Measurements from ENCODE around the gene TMEM92.
"Not testable (repeated sequence)": the region's sequence is repeated elsewhere in the genome, so short reads cannot be mapped to it uniquely, and the experiment has no call there.

The TMEM92 gene

DNA sequence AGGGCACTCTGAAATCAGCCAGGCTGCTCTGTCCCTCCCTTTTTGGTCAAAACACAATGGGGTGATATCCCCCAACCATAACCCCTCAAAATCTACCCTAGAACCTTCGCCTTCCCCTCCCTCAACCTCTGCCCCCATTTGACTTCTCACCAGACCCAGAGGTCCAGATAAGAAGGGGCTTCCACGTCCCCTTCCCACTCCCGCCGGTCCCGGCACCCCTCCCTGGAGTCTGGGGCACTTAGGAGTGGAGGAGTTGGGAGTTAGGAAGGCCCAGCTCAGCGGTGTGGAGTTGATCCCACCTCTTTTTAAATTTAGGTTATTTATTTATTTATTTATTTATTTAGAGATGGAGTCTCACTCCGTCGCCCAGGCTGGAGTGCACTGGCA is 619 bp upstream of the TMEM92 start:
- DNase-seq (ENCODE audit: low read depth in 2 of 3, low spot score in 2 of 3): no peak

DNA sequence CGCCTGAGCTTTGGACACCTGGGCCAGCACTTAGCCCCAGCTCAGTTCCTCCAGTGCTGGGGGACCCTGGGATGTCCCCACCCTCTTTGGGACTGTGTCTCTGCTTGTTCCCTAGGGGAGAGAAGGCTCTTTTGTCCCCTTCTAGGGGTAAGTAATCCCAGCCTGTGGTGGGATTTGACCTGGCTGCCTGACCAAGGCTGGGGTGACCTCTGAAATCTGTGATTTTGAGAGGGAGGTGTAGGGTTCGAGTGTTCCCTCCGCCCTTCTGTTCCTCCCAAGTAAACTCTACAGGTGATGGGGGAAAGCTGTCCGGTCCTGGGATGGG is 593 bp downstream of the TMEM92 start:
- DNase-seq (ENCODE audit: low read depth in 2 of 3, low spot score in 2 of 3): no peak

- DNase-seq (ENCODE audit: low read depth in 2 of 3, low spot score in 2 of 3): no peak
Measured at GRCh38 chr17:50275279-50275678, 1.0 kb downstream of the TMEM92 start.

DNA sequence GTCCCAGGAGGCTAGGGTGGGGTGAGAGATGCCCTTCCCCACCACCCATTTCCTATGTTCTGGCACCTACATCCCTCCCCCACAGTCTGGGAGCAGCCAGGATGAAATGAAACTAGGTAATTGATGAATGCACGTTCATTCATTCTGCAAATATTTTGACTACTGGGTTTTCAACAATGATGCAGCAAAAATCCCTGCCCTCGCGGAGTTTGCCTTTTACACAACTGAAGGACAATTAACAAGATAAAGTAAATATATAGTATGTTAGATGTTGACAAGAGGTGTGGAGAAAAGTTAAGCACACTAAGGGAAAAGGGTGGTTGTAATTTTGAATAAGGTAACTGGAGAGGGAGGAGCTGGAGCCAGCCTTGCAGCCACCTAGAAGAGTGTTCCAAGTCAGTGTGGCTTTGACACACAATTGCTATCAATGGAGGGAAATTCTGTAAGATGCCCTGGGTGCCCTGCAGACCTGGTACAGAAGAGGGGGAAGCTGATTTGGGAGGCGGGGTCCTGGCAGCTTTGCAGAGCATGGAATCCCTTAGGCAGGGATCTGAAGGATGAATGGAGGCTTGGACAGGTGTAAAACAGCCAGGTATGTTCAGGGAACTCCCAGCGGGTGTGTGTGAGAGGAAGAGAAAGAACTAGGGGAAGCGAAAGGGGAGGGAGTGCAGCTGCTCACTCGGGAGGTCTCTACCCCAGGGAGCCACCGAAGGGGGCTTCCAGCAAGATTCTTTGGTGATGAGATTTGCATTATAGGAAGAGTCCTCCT is 2.5 kb downstream of the TMEM92 start:
- no peak for DNase-seq (ENCODE audit: low read depth in 2 of 3, low spot score in 2 of 3)

DNA sequence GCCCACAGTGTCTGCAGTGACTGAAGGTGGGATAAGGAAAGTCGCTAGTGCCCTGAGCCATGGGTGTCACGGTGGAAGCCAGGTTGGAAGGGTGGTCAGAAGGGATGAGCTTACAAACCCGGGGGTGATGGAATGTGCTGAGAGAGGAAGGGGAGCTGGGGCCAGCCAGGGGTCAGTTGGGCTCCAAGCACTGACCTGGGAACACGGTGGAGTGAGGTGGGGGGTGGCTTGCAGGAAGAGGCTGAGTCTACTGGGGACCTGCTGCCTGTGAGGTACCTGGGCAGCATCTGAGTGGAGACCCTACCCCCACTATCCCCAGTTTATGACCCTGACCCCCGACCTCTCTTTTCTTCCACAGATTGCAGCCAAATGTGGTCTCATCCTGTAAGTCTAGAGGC is 3.1 kb downstream of the TMEM92 start:
- no peak for DNase-seq (ENCODE audit: low read depth in 2 of 3, low spot score in 2 of 3)

DNA sequence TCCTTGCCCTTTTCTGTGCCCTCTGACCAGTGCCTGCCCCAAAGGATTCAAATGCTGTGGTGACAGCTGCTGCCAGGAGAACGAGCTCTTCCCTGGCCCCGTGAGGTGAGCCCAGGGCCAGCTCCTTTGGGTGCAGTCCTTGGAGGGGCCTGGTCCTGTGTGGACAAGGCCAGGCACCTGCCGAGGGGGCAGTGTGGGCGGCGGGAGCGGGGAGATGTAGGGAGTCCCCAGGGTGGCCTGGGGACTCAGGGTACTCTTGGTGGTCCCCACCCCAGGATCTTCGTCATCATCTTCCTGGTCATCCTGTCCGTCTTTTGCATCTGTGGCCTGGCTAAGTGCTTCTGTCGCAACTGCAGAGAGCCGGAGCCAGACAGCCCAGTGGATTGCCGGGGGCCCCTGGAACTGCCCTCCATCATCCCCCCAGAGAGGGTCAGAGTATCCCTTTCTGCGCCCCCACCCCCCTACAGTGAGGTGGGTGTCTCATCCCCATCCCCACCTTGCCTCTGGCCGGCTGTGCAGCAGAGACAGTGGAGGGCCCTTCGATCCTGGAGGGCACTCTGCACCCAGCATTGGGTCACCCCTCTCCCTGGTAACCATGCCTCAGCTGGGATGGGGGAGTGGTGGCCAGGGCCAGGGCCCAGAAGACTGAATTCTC is 4.4 kb downstream of the TMEM92 start:
- no peak for DNase-seq (ENCODE audit: low read depth in 2 of 3, low spot score in 2 of 3)

DNA sequence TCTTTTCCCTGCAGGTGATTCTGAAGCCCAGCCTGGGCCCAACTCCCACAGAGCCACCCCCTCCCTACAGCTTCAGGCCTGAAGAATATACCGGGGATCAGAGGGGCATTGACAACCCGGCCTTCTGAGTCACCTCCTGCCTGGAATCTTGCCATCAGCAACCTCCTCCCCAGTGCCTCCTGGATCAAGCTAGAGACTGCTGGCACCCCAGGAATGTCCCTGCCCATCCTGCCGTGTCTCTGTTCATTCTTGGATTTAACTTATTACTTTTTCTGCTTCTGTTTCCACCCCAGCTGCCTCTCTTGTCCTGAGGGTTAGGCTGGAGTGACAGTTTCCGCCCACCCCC is 4.9 kb downstream of the TMEM92 start:
- no peak for DNase-seq (ENCODE audit: low read depth in 2 of 3, low spot score in 2 of 3)

GRCh38 chr17:50279639-50280038 is 5.4 kb downstream of the TMEM92 start:
- no peak for DNase-seq (ENCODE audit: low read depth in 2 of 3, low spot score in 2 of 3)

GRCh38 chr17:50280068-50280467 is 5.8 kb downstream of the TMEM92 start:
- DNase-seq (ENCODE audit: low read depth in 2 of 3, low spot score in 2 of 3): no peak

DNA sequence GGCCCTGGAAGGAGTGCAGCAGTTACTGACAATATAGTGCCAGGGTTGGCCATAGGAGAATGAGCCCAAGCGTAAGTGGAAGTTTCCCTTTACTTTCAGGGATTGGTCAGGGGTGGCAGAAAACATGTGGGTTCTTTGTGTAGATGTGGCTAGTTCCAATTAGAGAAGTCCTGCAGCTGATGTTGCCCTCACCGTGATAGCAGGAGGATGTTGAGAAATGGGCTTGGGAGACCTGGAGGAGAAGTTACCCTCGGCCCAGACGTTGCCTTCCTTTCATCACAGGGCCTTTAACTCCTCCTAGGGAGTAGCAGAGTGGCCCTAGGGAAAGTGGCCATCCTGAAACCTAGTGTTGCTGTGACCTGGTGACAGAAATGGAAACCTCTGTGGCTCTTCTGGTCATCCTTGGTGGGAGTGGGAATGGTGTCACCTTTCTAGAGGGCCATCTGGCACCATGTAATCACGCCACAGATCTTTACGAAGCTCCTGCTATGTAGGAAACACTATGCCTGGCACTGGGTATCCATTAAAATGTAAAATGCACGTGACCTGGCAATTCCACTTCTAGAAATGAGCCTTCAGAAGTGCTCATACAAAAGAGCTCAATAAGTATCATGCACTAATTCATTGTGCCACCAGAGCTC is 6.7 kb downstream of the TMEM92 start:
- no peak for DNase-seq (ENCODE audit: low read depth in 2 of 3, low spot score in 2 of 3)

- no peak for DNase-seq (ENCODE audit: low read depth in 2 of 3, low spot score in 2 of 3)
Measured at GRCh38 chr17:50281739-50282401, 7.6 kb downstream of the TMEM92 start.

- DNase-seq (ENCODE audit: low read depth in 2 of 3, low spot score in 2 of 3): no peak
Measured at GRCh38 chr17:50283246-50283645, 9.0 kb downstream of the TMEM92 start.

DNA sequence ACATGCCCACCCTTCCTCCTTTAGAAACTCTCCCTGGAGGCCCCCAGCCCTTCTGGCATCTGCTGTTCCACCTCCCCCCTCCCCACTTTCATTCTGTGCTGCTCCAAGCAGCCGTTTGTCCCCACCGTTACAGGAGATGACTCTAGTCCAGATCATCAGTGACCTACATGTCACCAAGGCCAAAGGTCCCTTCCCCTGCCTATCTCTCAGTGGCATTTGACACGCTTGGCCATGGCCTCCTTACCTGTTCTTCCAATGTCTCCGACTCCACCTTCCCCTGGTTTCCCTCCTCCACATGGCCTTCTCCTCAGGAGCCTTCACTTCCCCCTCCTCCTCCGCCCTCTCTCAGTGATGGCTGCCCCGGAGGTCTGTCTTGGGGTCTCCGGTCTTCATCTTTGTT is 9.4 kb downstream of the TMEM92 start:
- DNase-seq (ENCODE audit: low read depth in 2 of 3, low spot score in 2 of 3): no peak

GRCh38 chr17:50285941-50286340 is 11.7 kb downstream of the TMEM92 start:
- DNase-seq (ENCODE audit: low read depth in 2 of 3, low spot score in 2 of 3): no peak

- DNase-seq (ENCODE audit: low read depth in 2 of 3, low spot score in 2 of 3): not testable (repeated sequence)
Measured at GRCh38 chr17:50287302-50287701, 13.0 kb downstream of the TMEM92 start.

DNA sequence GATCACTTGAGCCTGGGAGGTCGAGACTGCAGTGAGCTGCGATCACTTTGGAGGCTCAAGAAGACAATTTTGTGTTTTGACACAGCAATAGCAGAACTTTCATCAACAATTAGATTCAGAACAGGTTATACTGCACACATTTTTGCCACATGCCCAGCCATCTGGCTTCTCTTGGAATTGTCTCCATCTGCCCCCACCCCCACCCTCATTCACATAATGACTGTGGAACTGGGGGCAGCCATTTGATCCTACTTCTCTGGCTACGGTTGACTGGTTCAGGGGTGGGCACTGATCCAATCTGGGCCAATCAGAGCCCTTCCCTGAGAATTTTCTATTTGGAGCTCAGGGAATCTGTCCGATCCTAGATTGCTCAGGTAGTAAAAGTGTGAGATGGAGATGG is 14.0 kb downstream of the TMEM92 start:
- DNase-seq (ENCODE audit: low read depth in 2 of 3, low spot score in 2 of 3): no peak

DNA sequence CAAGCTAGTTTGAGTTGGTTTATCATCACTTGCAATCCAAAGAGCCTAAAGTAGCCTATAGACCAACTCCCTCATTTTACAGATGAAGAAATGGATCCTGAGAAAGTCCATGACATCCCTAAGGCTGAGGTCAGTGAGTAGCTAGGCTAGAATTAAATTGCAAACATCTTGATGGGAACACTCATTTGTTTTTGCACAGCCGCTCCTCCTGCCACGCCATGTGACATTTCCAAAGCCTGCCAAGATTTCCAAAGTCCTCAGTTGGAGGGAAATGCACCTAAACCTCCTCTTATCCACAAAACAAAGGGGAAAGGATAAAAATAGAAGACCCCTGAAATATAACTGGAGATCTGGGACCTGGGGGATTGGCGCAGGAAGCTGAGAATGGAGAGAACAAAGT is 15.0 kb downstream of the TMEM92 start:
- no peak for DNase-seq (ENCODE audit: low read depth in 2 of 3, low spot score in 2 of 3)

- DNase-seq (ENCODE audit: low read depth in 2 of 3, low spot score in 2 of 3): no peak
Measured at GRCh38 chr17:50289991-50290702, 15.9 kb downstream of the TMEM92 start.

- no peak for DNase-seq (ENCODE audit: low read depth in 2 of 3, low spot score in 2 of 3)
Measured at GRCh38 chr17:50290933-50291332, 16.7 kb downstream of the TMEM92 start.

- DNase-seq (ENCODE audit: low read depth in 2 of 3, low spot score in 2 of 3): no peak
Measured at GRCh38 chr17:50292465-50292864, 18.2 kb downstream of the TMEM92 start.

DNA sequence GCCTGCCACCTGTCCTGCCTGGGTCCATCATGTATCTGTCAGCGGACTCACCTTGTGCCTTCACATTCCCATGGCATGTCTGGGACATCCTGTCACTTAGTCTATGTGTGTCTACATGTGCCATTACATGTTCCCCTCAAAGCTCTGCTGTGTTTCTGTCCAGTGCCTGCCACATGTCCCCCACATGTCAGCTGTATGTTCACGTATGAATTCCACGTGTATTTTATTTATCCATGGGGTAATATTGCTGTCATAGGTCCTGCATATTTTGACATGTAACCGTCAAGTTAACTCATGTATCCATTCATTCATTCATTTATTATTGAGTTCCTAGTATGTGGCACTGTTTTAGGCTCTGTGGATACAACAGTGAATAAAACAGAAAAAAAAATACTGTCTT is 20.8 kb downstream of the TMEM92 start:
- DNase-seq (ENCODE audit: low read depth in 2 of 3, low spot score in 2 of 3): no peak
